Putamen (tissue), 1 donor: ENCODE measurements around the gene RAB3IL1.

ENCODE experiments used
- DNase-seq: peaks from one replicate; pipeline ENCODE4 v3.0.0-alpha.2; 2016; ENCODE audit warnings: low spot score

Gene RAB3IL1

GRCh38 chr11:61905067-61905696, 12.2 kb downstream of the RAB3IL1 start:
- no peak for DNase-seq

GRCh38 chr11:61904539-61905048, 12.8 kb downstream of the RAB3IL1 start:
- DNase-seq, result no peak

- DNase-seq, result no peak
Observed at GRCh38 chr11:61903845-61904244, 13.5 kb downstream of the RAB3IL1 start.

GRCh38 chr11:61902313-61902712, 15.1 kb downstream of the RAB3IL1 start:
- no peak for DNase-seq

GRCh38 chr11:61901397-61901796, 16.0 kb downstream of the RAB3IL1 start:
- no peak for DNase-seq

GRCh38 chr11:61900251-61900650, 17.1 kb downstream of the RAB3IL1 start:
- DNase-seq, result no peak

GRCh38 chr11:61899146-61899841, 18.1 kb downstream of the RAB3IL1 start:
- peak; percentile 64 for DNase-seq

- DNase-seq, result no peak
Observed at GRCh38 chr11:61898247-61898582, 19.2 kb downstream of the RAB3IL1 start.

GRCh38 chr11:61897387-61898246, 19.7 kb downstream of the RAB3IL1 start:
- DNase-seq, result peak; percentile 75

GRCh38 chr11:61896665-61897386, 20.5 kb downstream of the RAB3IL1 start:
- DNase-seq, result no peak

- no peak for DNase-seq
Observed at GRCh38 chr11:61895718-61896059, 21.7 kb downstream of the RAB3IL1 start.

- DNase-seq, result no peak
Observed at GRCh38 chr11:61895046-61895717, 22.2 kb downstream of the RAB3IL1 start.

- no peak for DNase-seq
Observed at GRCh38 chr11:61893981-61894380, 23.4 kb downstream of the RAB3IL1 start.

GRCh38 chr11:61892085-61892370, 25.3 kb downstream of the RAB3IL1 start:
- DNase-seq, result no peak

GRCh38 chr11:61891331-61892084, 25.9 kb downstream of the RAB3IL1 start, which contains the start of gene FADS3:
Gene FADS3, minus strand, starts transcription at chr11:61891545. Its CDS starts 164 bp downstream, at chr11:61891381.
- peak; percentile 90 for DNase-seq

- no peak for DNase-seq
Observed at GRCh38 chr11:61890529-61891330, 26.6 kb downstream of the RAB3IL1 start.

GRCh38 chr11:61889831-61890230, 27.5 kb downstream of the RAB3IL1 start:
- DNase-seq, result no peak

- DNase-seq, result no peak
Observed at GRCh38 chr11:61888590-61888989, 28.8 kb downstream of the RAB3IL1 start.

- no peak for DNase-seq
Observed at GRCh38 chr11:61887839-61888494, 29.4 kb downstream of the RAB3IL1 start.

- DNase-seq, result no peak
Observed at GRCh38 chr11:61886643-61887042, 30.7 kb downstream of the RAB3IL1 start.
